OCI-LY1 (cell line): ENCODE data around the gene PCK1.

Experiments
- EZH2 ChIP-seq: fragments of 200-600 bp; sonication (generic), shearing (Covaris generic); IDR thresholded peaks from 2 replicates; pipeline ENCODE4 v1.8.0; 2017; ENCODE audit warnings: borderline replicate concordance, mixed run types, mild to moderate bottlenecking, antibody characterized with exemption, low read length, moderate library complexity, mixed read lengths
- TF ChIP-seq, protein P1 (sequence below): fragments of 200-600 bp; sonication (generic), shearing (Covaris generic); IDR thresholded peaks from 2 replicates; pipeline ENCODE4 v1.5.1; 2017; ENCODE audit warnings: mild to moderate bottlenecking, antibody characterized with exemption, low read length, moderate library complexity, mixed read lengths

DNA sequence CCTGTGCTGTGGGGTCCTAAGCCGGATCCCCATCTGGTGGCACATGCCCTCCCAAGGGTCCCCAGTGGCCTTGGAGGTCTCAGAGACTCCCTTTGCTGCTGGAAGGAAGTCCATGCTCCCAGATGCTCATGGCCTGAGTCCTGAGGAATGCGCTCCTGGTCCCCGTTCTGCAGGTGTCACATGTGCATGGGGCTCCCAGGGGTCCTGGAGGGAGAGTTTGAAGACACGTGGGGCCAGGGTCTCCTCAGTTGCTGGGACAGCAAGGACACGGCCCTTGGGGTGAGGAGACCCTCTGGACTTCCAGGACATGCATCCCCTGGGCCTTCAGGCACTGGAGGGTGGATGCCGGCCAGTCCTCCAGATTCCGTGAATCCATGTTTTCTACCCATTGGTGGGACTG lies 47.6 kb downstream of the PCK1 start:
- TF ChIP-seq, protein P1, sequence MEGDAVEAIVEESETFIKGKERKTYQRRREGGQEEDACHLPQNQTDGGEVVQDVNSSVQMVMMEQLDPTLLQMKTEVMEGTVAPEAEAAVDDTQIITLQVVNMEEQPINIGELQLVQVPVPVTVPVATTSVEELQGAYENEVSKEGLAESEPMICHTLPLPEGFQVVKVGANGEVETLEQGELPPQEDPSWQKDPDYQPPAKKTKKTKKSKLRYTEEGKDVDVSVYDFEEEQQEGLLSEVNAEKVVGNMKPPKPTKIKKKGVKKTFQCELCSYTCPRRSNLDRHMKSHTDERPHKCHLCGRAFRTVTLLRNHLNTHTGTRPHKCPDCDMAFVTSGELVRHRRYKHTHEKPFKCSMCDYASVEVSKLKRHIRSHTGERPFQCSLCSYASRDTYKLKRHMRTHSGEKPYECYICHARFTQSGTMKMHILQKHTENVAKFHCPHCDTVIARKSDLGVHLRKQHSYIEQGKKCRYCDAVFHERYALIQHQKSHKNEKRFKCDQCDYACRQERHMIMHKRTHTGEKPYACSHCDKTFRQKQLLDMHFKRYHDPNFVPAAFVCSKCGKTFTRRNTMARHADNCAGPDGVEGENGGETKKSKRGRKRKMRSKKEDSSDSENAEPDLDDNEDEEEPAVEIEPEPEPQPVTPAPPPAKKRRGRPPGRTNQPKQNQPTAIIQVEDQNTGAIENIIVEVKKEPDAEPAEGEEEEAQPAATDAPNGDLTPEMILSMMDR = no peak
- no peak for TF ChIP-seq EZH2
